GM23248 (cell line): Measurements from ENCODE around the gene VGLL2.

Experiments
- EZH2 ChIP-seq: fragments of 200-600 bp; sonication (generic); IDR thresholded peaks from 2 replicates; pipeline ENCODE4 v1.6.1; 2018; ENCODE audit warnings: antibody characterized with exemption, mild to moderate bottlenecking; ENCODE audit not compliant: insufficient read depth, poor library complexity, severe bottlenecking
- EZH2phosphoT487 ChIP-seq: fragments of 200-600 bp; sonication (generic); IDR thresholded peaks from 2 replicates; pipeline ENCODE4 v1.6.1; 2018; ENCODE audit warnings: antibody characterized with exemption, moderate library complexity, mild to moderate bottlenecking, low read depth; ENCODE audit not compliant: insufficient read depth

DNA sequence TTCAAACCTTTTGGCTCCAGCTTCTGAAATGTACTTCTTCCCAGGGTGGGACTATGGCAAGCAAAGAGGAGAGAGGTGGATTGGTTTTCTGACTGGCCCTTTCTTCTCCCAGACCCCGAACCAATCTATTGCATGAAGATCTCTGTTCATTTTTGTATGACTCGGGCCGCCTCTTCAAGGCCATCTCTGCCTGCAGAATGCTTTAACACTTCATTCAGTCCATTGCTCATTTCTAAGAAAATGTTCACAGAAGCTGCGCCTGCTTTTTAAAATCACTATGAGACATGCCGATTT, 1.6 kb downstream of the VGLL2 start:
- TF ChIP-seq EZH2 (no peak), EZH2phosphoT487 (no peak)
